ENCODE measurements around the gene QSOX1. TPM values are rescaled to one million over a fixed set of nuclear protein-coding genes. Genes with fewer than 3 reads are reported as not detected.
A peak's percentile ranks its signal among the peaks of the same experiment; 100 is the strongest.

Gene QSOX1
- total RNA-seq, 1 experiment from 2014 or later = 569 TPM

GRCh38 chr1:180163041-180163440, 8.4 kb downstream of the QSOX1 start:
- H3K36me3 ChIP-seq = peaks cover 35% of the 10 kb centered on the region

GRCh38 chr1:180165096-180165495, 10.4 kb downstream of the QSOX1 start:
- Histone ChIP-seq H3K36me3 (peaks cover 43% of the 10 kb centered on the region), H3K9me3 (no peaks in the 10 kb centered on the region), H3K27me3 (no peaks in the 10 kb centered on the region), H3K4me3 (no peak overlapping the region)
- no peak for DNase-seq

More at GRCh38 chr1:180163041-180163440, 8.4 kb downstream of the QSOX1 start:
- no peak overlapping the region for H3K4me3 ChIP-seq
- H3K9me3 ChIP-seq = no peaks in the 10 kb centered on the region
- DNase-seq = no peak
- H3K27me3 ChIP-seq = no peaks in the 10 kb centered on the region

GRCh38 chr1:180165509-180166435, 11.1 kb downstream of the QSOX1 start:
- H3K27me3 ChIP-seq = no peaks in the 10 kb centered on the region
- H3K9me3 ChIP-seq = no peaks in the 10 kb centered on the region
- H3K4me3 ChIP-seq = no peak overlapping the region
- peaks cover 43% of the 10 kb centered on the region for H3K36me3 ChIP-seq
- no peak for DNase-seq

GRCh38 chr1:180166436-180166800, 11.7 kb downstream of the QSOX1 start:
- H3K27me3 ChIP-seq = no peaks in the 10 kb centered on the region
- peaks cover 43% of the 10 kb centered on the region for H3K36me3 ChIP-seq
- H3K4me3 ChIP-seq = no peak overlapping the region
- DNase-seq = no peak
- no peaks in the 10 kb centered on the region for H3K9me3 ChIP-seq

- no peaks in the 10 kb centered on the region for H3K27me3 ChIP-seq
- peaks cover 43% of the 10 kb centered on the region for H3K36me3 ChIP-seq
- DNase-seq = no peak
- H3K4me3 ChIP-seq = no peak overlapping the region
- no peaks in the 10 kb centered on the region for H3K9me3 ChIP-seq
Measured at GRCh38 chr1:180167021-180167701, 12.5 kb downstream of the QSOX1 start.

GRCh38 chr1:180167721-180168467, 13.2 kb downstream of the QSOX1 start:
- H3K36me3 ChIP-seq = peaks cover 43% of the 10 kb centered on the region
- peak; percentile 44 for DNase-seq
- H3K9me3 ChIP-seq = no peaks in the 10 kb centered on the region
- H3K4me3 ChIP-seq = no peak overlapping the region
- H3K27me3 ChIP-seq = no peaks in the 10 kb centered on the region

- Histone ChIP-seq H3K9me3 (no peaks in the 10 kb centered on the region), H3K4me3 (no peak overlapping the region), H3K36me3 (peaks cover 40% of the 10 kb centered on the region), H3K27me3 (no peaks in the 10 kb centered on the region)
- DNase-seq = peak; percentile 60
Measured at GRCh38 chr1:180168786-180169639, 14.3 kb downstream of the QSOX1 start.

- Histone ChIP-seq H3K27me3 (no peaks in the 10 kb centered on the region), H3K4me3 (no peak overlapping the region), H3K36me3 (peaks cover 43% of the 10 kb centered on the region), H3K9me3 (no peaks in the 10 kb centered on the region)
- no peak for DNase-seq
Measured at GRCh38 chr1:180169640-180170195, 15.0 kb downstream of the QSOX1 start.

GRCh38 chr1:180170546-180171151, 16.0 kb downstream of the QSOX1 start:
- no peak for DNase-seq
- Histone ChIP-seq H3K36me3 (peaks cover 48% of the 10 kb centered on the region), H3K4me3 (no peak overlapping the region)

GRCh38 chr1:180171691-180172090, 17.0 kb downstream of the QSOX1 start:
- Histone ChIP-seq H3K4me3 (no peak overlapping the region), H3K36me3 (peaks cover 42% of the 10 kb centered on the region), H3K9me3 (no peaks in the 10 kb centered on the region), H3K27me3 (no peaks in the 10 kb centered on the region)
- no peak for DNase-seq

More at GRCh38 chr1:180170546-180171151, 16.0 kb downstream of the QSOX1 start:
- no peaks in the 10 kb centered on the region for H3K9me3 ChIP-seq
- H3K27me3 ChIP-seq = no peaks in the 10 kb centered on the region

GRCh38 chr1:180173451-180173850, 18.8 kb downstream of the QSOX1 start:
- Histone ChIP-seq H3K4me3 (no peak overlapping the region), H3K9me3 (no peaks in the 10 kb centered on the region), H3K36me3 (peaks cover 27% of the 10 kb centered on the region), H3K27me3 (no peaks in the 10 kb centered on the region)
- DNase-seq = no peak

GRCh38 chr1:180173952-180174351, 19.3 kb downstream of the QSOX1 start:
- Histone ChIP-seq H3K9me3 (no peaks in the 10 kb centered on the region), H3K27me3 (no peaks in the 10 kb centered on the region), H3K36me3 (peaks cover 25% of the 10 kb centered on the region), H3K4me3 (no peak overlapping the region)
- peak; percentile 98 for DNase-seq

- no peak overlapping the region for H3K4me3 ChIP-seq
- DNase-seq = no peak
- H3K36me3 ChIP-seq = peaks cover 31% of the 10 kb centered on the region
- H3K9me3 ChIP-seq = no peaks in the 10 kb centered on the region
- H3K27me3 ChIP-seq = no peaks in the 10 kb centered on the region
Measured at GRCh38 chr1:180175291-180175690, 20.6 kb downstream of the QSOX1 start.

GRCh38 chr1:180175806-180176205, 21.1 kb downstream of the QSOX1 start:
- H3K27me3 ChIP-seq = no peaks in the 10 kb centered on the region
- H3K36me3 ChIP-seq = peaks cover 36% of the 10 kb centered on the region
- no peaks in the 10 kb centered on the region for H3K9me3 ChIP-seq
- H3K4me3 ChIP-seq = no peak overlapping the region
- no peak for DNase-seq

GRCh38 chr1:180176965-180177364, 22.3 kb downstream of the QSOX1 start:
- H3K4me3 ChIP-seq = no peak overlapping the region
- H3K9me3 ChIP-seq = no peaks in the 10 kb centered on the region
- H3K27me3 ChIP-seq = no peaks in the 10 kb centered on the region
- peaks cover 47% of the 10 kb centered on the region for H3K36me3 ChIP-seq
- no peak for DNase-seq

Data from MG63 (cell line).